Activated CD4-positive, alpha-beta T cell treated with anti-CD3 and anti-CD28 coated beads for 36 hours (primary cell): ENCODE measurements around the gene SERPINE2. TPM values are rescaled to one million over a fixed set of nuclear protein-coding genes. Genes with fewer than 3 reads are reported as not detected.

Experiments
- ATAC-seq: fragments of 200-7000 bp; cut with Tn5 transposase; one replicate; pipeline ENCODE4 v1.10.0; 2021; ENCODE audit warnings: mild to moderate bottlenecking, moderate library complexity
- CTCF ChIA-PET: fragments of 350-600 bp; sonication (Branson Sonifier 250); formaldehyde crosslinking; loops from one replicate; lab custom pipeline; 2021; ENCODE audit warnings: antibody characterized with exemption; lab: Charles Lee
- POLR2A ChIA-PET: fragments of 350-600 bp; sonication (Branson Sonifier 250); formaldehyde crosslinking; loops from one replicate; lab custom pipeline; 2021; ENCODE audit warnings: antibody characterized with exemption, inconsistent platforms; lab: Charles Lee
- DNase-seq: peaks from one replicate; pipeline ENCODE4 v3.0.0-alpha.2; 2020
- H3K27ac Mint-ChIP-seq: one replicate; pipeline ENCODE4 v1.8.0; 2021; ENCODE audit warnings: mixed read lengths
- H3K27me3 Mint-ChIP-seq: one replicate; pipeline ENCODE4 v1.8.0; 2021; ENCODE audit warnings: mixed read lengths
- H3K36me3 Mint-ChIP-seq: one replicate; pipeline ENCODE4 v1.8.0; 2021; ENCODE audit warnings: low read depth, mixed read lengths
- H3K4me1 Mint-ChIP-seq: one replicate; pipeline ENCODE4 v1.8.0; 2021; ENCODE audit warnings: mixed read lengths
- H3K4me3 Mint-ChIP-seq: one replicate; pipeline ENCODE4 v1.8.0; 2021; ENCODE audit warnings: mild to moderate bottlenecking, moderate library complexity, mixed read lengths
- H3K9me3 Mint-ChIP-seq: one replicate; pipeline ENCODE4 v1.8.0; 2021; ENCODE audit warnings: low read depth, mixed read lengths
- intact Hi-C, 2 experiments: fragments of 100-400 bp; cut with DNase I in 1 of 2; cut with micrococcal nuclease in 1 of 2; formaldehyde crosslinking; loops; one replicate each; pipeline versions ENCODE4 v1.14.2 to v1.15.1; 2022 to 2024; cut with DNase I, micrococcal nuclease
- total RNA-seq, 2 experiments: library from RNA; stranded (reverse); gene quantifications; one replicate each; pipeline ENCODE4 v1.2.3, GENCODE V29; 2021

Gene SERPINE2
- total RNA-seq, 2 experiments from 2014 or later: 30.9 to 46.6 TPM

DNA sequence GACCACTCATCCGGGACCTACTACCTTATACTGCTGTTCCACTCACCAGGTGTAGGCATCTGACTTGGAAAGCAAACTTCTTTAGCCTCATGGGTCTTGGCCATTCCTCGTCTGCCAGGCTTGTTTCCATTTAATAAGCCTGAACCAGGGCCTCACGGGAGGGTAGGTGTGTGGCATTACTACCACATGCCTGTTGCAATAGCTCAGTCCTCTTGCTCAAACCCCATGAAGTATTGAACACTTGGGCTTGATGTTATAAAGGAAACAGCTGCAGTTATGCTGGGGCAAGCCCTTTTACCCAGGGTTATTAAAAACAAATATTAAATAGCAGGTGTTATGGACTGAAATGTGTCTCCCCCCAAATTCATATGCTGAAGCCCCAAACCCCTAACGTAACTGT, 60.6 kb downstream of the SERPINE2 start:
- intact Hi-C loops: no loop called here
- peaks cover 3% of the 10 kb centered on the region for H3K36me3 Mint-ChIP-seq
- no peak for ATAC-seq
- CTCF ChIA-PET: interaction anchor here (0.6 to 3.5 kb wide), 4 partner anchors 8 to 304 kb away, joined by 3 to 16 read pairs (median 4); no protein-coding TSS in a partner anchor
- POLR2A ChIA-PET: no interaction called here
- no peak overlapping the region for H3K4me3 Mint-ChIP-seq
- H3K4me1 Mint-ChIP-seq: no peaks in the 10 kb centered on the region
- no peak for DNase-seq
- H3K27me3 Mint-ChIP-seq: no peaks in the 10 kb centered on the region
- no peak overlapping the region for H3K27ac Mint-ChIP-seq
- H3K9me3 Mint-ChIP-seq: no peaks in the 10 kb centered on the region

DNA sequence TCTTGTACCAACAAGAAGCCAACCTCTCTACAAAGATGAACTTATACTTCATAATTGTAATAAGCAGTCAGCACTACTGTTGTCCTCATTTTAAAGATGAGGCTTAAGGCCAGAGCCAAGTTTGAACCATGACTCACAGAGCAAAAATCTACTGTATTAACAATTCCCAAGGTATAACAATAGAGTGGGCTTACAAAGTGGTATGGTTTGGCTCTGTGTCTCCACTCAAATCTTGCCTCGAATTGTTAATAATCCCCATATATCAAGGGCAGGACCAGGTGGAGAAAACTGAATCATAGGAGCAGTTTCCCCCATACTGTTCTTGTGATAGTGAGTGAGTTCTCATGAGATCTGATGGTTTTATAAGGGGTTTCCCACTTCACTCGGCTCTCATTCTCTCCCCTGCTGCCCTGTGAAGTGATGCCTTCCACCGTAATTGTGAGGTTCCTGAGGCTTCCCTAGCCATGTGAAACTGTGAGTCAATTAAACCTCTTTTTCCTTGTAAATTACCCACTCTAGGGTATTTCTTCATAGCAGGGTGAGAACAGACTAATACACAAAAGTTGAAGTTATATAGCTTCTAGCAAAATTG, 62.4 kb downstream of the SERPINE2 start:
- Mint-ChIP-seq H3K9me3 (no peaks in the 10 kb centered on the region), H3K27me3 (no peaks in the 10 kb centered on the region), H3K4me1 (no peaks in the 10 kb centered on the region), H3K27ac (no peak overlapping the region), H3K4me3 (no peak overlapping the region), H3K36me3 (peaks cover under 1% of the 10 kb centered on the region)
- ChIA-PET POLR2A (no interaction called here), CTCF (interaction anchor here (0.6 to 2.0 kb wide), 4 partner anchors 17 to 714 kb away, joined by 3 to 16 read pairs (median 4); no protein-coding TSS in a partner anchor)
- intact Hi-C loops: no loop called here
- peak; percentile 16 for ATAC-seq
- DNase-seq: no peak

DNA sequence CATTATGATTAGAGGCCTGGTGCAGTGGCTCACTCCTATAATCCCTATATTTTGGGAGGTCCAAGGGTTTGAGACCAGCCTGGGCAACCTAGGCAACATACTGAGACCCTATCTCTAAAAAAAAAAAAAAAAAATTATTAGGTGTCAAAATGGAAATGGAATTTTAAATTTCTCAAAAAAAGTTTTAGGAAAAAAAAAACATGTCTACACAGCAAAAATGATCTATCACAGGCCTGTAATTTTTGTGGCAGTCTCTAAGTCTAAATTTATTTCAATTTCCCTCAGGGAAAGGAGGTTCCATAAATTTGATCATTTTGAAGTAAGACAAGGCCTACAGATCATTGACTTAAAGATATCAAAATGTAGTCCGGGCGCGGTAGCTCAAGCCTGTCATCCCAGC, 65.5 kb downstream of the SERPINE2 start:
- CTCF ChIA-PET: interaction anchor here (0.6 to 8.4 kb wide), 4 partner anchors 16 to 475 kb away, joined by 3 to 199 read pairs (median 40); no protein-coding TSS in a partner anchor
- H3K27me3 Mint-ChIP-seq: no peaks in the 10 kb centered on the region
- POLR2A ChIA-PET: interaction anchor here (0.6 kb wide), 1 partner anchor 230 kb away, joined by 13 read pairs; no protein-coding TSS in a partner anchor
- no peak for ATAC-seq
- peaks cover 6% of the 10 kb centered on the region for H3K4me1 Mint-ChIP-seq
- H3K4me3 Mint-ChIP-seq: no peak overlapping the region
- no peaks in the 10 kb centered on the region for H3K36me3 Mint-ChIP-seq
- no peak for DNase-seq
- H3K27ac Mint-ChIP-seq: no peak overlapping the region
- intact Hi-C loops: no loop called here
- no peaks in the 10 kb centered on the region for H3K9me3 Mint-ChIP-seq

DNA sequence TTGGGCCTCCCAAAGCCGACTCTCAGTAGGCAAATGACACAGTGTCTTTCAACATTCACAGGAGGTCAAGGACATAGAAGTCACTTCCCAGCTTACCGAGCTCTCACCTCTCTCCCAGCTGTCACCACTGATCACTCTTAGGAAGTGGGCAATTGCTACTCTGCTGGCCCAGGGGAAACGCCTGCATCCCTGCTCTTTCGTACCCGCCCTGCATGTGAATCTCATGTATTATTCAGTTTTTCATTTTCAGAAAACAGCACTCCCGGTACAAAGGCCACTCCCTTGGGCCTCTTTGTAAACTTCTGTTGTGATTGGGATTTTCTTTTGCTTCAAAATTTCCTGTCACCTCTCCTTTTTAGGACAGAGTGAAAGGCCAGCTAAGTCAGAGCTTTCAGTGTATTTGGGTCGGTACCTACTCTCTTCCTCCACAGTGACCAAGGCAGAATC, 66.4 kb downstream of the SERPINE2 start:
- intact Hi-C loops: no loop called here
- Mint-ChIP-seq H3K27ac (no peak overlapping the region), H3K27me3 (no peaks in the 10 kb centered on the region), H3K4me3 (no peak overlapping the region), H3K36me3 (peaks cover 3% of the 10 kb centered on the region), H3K4me1 (peaks cover 6% of the 10 kb centered on the region), H3K9me3 (no peaks in the 10 kb centered on the region)
- CTCF ChIA-PET: interaction anchor here (0.6 to 8.4 kb wide), 5 partner anchors 12 to 550 kb away, joined by 3 to 199 read pairs (median 52); no protein-coding TSS in a partner anchor
- ATAC-seq (no peak), DNase-seq (no peak)
- POLR2A ChIA-PET: no interaction called here

DNA sequence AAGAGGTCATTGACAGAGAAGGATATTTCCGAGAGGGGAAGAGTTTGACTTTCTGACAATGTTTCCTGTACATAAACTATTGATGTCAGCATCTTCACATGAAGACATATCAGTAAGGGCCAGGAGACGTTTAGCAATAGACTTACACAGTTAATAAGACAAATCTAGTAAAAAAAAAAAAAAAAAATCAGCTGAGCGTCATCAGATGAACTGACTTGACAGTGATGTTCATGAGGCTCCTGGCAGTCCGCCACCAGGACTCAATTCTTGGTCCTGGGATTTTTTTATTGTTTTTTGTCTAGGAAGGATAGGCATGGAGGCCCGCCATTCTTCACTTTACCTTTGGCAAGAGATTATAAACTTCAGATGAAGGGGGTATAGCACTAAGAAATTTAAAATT, 67.4 kb downstream of the SERPINE2 start:
- CTCF ChIA-PET: interaction anchor here (0.8 to 8.4 kb wide), 11 partner anchors 8 to 1041 kb away, joined by 3 to 199 read pairs (median 16); partner anchors contain the start of gene MRPL44
- no peak for ATAC-seq
- H3K27me3 Mint-ChIP-seq: no peaks in the 10 kb centered on the region
- H3K27ac Mint-ChIP-seq: no peak overlapping the region
- DNase-seq: no peak
- no peaks in the 10 kb centered on the region for H3K9me3 Mint-ChIP-seq
- H3K36me3 Mint-ChIP-seq: peaks cover 7% of the 10 kb centered on the region
- POLR2A ChIA-PET: no interaction called here
- peaks cover 10% of the 10 kb centered on the region for H3K4me1 Mint-ChIP-seq
- H3K4me3 Mint-ChIP-seq: no peak overlapping the region
- intact Hi-C loops: loop anchor here (2.0 kb wide), 3 partner anchors 385 to 679 kb away; no protein-coding TSS in a partner anchor

DNA sequence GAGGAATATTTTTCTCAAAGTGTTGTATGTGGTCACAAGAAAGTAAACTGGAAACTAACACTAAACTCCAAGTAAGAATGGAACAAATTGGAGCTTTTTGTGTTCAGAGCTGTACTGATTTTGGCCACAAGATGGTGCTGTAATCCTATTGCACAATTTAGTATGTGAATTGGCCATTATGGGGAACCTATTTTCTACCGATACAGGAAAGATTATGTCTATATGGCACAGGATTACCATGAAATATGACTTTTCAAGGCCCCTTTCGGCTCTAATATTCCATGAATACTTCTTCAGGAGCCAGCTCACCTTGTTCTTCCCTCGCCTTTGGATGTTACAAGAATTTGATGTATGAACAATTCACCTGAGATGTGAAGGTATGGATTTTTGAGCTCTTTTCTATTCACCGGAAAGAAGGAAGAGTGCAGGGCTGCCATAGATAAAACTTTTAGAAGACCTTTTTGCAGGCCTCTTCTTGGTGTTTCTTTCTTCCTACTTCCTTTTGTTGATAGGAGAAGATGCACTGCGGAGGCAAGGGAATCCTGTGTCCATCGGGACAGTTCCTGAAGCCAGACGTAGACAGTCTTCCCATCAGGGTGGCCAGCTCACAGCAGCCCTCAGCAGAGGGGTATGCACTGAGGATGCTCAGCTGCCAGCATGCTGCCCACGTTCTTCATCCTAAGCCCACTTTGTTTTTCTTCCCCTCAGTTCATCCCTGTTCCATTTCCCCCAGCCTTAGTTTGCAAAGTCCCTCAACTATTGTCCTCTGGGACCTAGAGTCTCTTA, 68.5 kb downstream of the SERPINE2 start:
- ChIA-PET POLR2A (no interaction called here), CTCF (interaction anchor here (0.6 to 8.4 kb wide), 51 partner anchors 9 to 1042 kb away, joined by 3 to 199 read pairs (median 4); partner anchors contain the start of genes MRPL44 and WDFY1)
- no peak overlapping the region for H3K27ac Mint-ChIP-seq
- H3K4me1 Mint-ChIP-seq: peaks cover 14% of the 10 kb centered on the region
- no peak overlapping the region for H3K4me3 Mint-ChIP-seq
- H3K36me3 Mint-ChIP-seq: peaks cover 12% of the 10 kb centered on the region
- no peaks in the 10 kb centered on the region for H3K27me3 Mint-ChIP-seq
- peak; percentile 81 for ATAC-seq
- intact Hi-C loops: loop anchor here (1.0 to 2.0 kb wide), 6 partner anchors 23 to 680 kb away; no protein-coding TSS in a partner anchor
- DNase-seq: peak; percentile 69
- no peaks in the 10 kb centered on the region for H3K9me3 Mint-ChIP-seq

DNA sequence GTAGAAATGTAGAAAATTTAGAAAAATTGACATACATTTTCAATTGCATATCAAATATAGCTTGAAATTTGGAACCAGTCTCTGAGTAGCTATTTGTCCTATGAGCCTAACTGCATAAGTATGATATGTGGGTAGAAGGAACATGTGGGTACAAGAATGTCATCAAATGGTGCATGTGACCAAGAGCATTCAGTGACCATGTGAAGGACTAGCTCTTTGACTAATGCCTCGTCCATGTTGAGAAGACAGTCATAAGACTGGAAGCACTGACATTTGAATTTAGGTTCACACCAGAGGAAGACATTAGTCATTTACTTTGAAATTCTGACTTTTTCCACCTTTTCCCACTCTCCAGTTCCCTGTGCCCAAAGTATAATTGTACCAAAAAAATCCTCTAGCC, 69.2 kb downstream of the SERPINE2 start:
- no peak overlapping the region for H3K4me3 Mint-ChIP-seq
- ATAC-seq: peak; percentile 63
- DNase-seq: no peak
- H3K27me3 Mint-ChIP-seq: no peaks in the 10 kb centered on the region
- H3K36me3 Mint-ChIP-seq: peaks cover 12% of the 10 kb centered on the region
- intact Hi-C loops: loop anchor here (1.0 to 10.0 kb wide), 7 partner anchors 23 to 815 kb away; no protein-coding TSS in a partner anchor
- CTCF ChIA-PET: interaction anchor here (0.6 to 8.4 kb wide), 46 partner anchors 9 to 998 kb away, joined by 3 to 199 read pairs (median 4); partner anchors contain the start of genes MRPL44 and WDFY1
- POLR2A ChIA-PET: no interaction called here
- peaks cover 14% of the 10 kb centered on the region for H3K4me1 Mint-ChIP-seq
- H3K27ac Mint-ChIP-seq: peak overlapping the region; percentile 19
- no peaks in the 10 kb centered on the region for H3K9me3 Mint-ChIP-seq

DNA sequence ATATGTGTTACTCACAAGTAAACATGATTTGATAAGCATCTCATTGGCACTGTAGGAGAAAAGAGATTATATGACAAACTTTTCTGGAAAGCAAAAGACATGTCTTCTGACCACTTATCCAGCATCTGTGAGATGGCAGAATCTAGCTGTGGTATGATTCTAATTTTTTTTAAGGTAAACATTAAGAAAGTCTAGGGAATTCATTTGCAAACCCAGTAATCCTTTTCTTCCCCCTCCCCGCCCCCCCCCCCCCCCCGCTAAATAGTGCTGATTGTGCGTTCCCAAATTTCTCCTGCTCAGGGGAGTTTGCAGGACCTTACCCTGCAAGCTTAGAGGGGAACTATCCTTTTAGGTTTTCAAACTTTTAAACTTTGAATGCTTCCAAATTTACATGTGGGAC, 69.8 kb downstream of the SERPINE2 start:
- ChIA-PET CTCF (interaction anchor here (0.7 to 8.4 kb wide), 29 partner anchors 8 to 998 kb away, joined by 3 to 199 read pairs (median 5); partner anchors contain the start of gene MRPL44), POLR2A (no interaction called here)
- no peaks in the 10 kb centered on the region for H3K27me3 Mint-ChIP-seq
- H3K4me1 Mint-ChIP-seq: peaks cover 14% of the 10 kb centered on the region
- no peak overlapping the region for H3K27ac Mint-ChIP-seq
- H3K36me3 Mint-ChIP-seq: peaks cover 16% of the 10 kb centered on the region
- H3K9me3 Mint-ChIP-seq: no peaks in the 10 kb centered on the region
- no peak overlapping the region for H3K4me3 Mint-ChIP-seq
- no peak for DNase-seq
- no peak for ATAC-seq
- intact Hi-C loops: loop anchor here in 1 of 2 experiments (10.0 kb wide), 1 partner anchor 815 kb away; no protein-coding TSS in a partner anchor

DNA sequence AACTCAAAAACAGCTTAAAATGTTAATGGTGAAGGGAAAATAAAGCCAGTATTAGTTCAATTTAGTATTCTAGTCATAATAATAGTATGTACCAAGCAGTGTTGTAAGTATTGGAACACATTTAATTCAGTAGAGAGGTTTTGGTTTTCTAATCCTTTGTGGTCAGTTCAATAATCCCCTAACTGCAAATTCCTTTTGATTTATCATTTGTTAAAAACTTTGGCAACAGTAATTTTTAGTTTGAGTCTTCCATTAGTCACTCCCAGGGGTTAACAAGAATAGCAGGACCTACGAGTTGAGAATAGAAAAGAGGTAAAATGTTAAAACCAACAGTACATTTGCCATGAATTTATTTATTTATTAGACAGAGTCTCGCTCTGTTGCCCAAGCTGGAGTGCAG, 71.1 kb downstream of the SERPINE2 start:
- ATAC-seq (no peak), DNase-seq (no peak)
- no peaks in the 10 kb centered on the region for H3K27me3 Mint-ChIP-seq
- ChIA-PET CTCF (interaction anchor here (0.6 to 8.4 kb wide), 6 partner anchors 11 to 317 kb away, joined by 3 to 199 read pairs (median 3); partner anchors contain the start of gene MRPL44), POLR2A (no interaction called here)
- no peaks in the 10 kb centered on the region for H3K9me3 Mint-ChIP-seq
- H3K36me3 Mint-ChIP-seq: peaks cover 17% of the 10 kb centered on the region
- intact Hi-C loops: loop anchor here in 1 of 2 experiments (10.0 kb wide), 1 partner anchor 817 kb away; no protein-coding TSS in a partner anchor
- H3K4me1 Mint-ChIP-seq: peaks cover 18% of the 10 kb centered on the region
- H3K27ac Mint-ChIP-seq: no peak overlapping the region
- H3K4me3 Mint-ChIP-seq: no peak overlapping the region

DNA sequence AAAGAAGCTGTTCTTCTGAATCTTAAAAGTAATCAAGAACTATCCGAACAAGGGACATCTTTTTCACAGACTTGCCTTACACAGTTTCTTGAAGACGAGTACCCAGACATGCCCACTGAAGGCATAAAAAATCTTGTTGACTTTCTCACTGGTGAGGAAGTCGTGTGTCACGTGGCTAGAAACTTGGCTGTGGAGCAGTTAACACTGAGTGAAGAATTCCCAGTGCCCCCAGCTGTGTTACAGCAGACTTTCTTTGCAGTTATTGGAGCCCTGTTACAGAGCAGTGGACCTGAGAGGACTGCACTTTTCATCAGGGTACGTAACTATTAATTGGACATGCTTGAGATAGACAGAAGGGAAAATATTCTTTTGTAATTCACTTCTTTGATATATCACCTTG, 79.4 kb downstream of the SERPINE2 start:
- Mint-ChIP-seq H3K4me1 (peaks cover 64% of the 10 kb centered on the region), H3K4me3 (peak overlapping the region; percentile 35), H3K9me3 (no peaks in the 10 kb centered on the region), H3K36me3 (peaks cover 36% of the 10 kb centered on the region), H3K27ac (peak overlapping the region; percentile 30), H3K27me3 (no peaks in the 10 kb centered on the region)
- intact Hi-C loops: loop anchor here (5.0 to 10.0 kb wide), 5 partner anchors 78 to 825 kb away; partner anchors contain the start of genes AP1S3 (in 1 of the 2), CUL3 (in 1 of the 2) and SERPINE2 (in 1 of the 2)
- ChIA-PET POLR2A (no interaction called here), CTCF (interaction anchor here (3.7 kb wide), 1 partner anchor 11 kb away, joined by 52 read pairs; no protein-coding TSS in a partner anchor)
- ATAC-seq (no peak), DNase-seq (no peak)
